ENCODE results near the gene SIN3B. TPM values are rescaled to one million over a fixed set of nuclear protein-coding genes. Genes with fewer than 3 reads are reported as not detected.
A peak's percentile ranks its signal among the peaks of the same experiment; 100 is the strongest.

The SIN3B gene
- total and polyA plus RNA-seq, 9 of the 15 experiments (the other 6 are each of a cell fraction or from before 2014, with no cell fraction given): 0.51 to 34.2 (median 14.3) TPM

- TF ChIP-seq MAZ (CRISPR knock-in tag; conservative IDR thresholded peaks at IDR 0.05 in 1 of 2, IDR thresholded peaks at IDR 0.05 in 1 of 2): no peak
- no peak for TF ChIP-seq ZNF175 (CRISPR knock-in tag; IDR thresholded peaks at IDR 0.05; ENCODE audit: low read depth)
- TF ChIP-seq FOXK1 (CRISPR knock-in tag; IDR thresholded peaks at IDR 0.05; ENCODE audit: borderline replicate concordance): no peak
- no peak for TF ChIP-seq FOS (IDR thresholded peaks at IDR 0.05; ENCODE audit: extremely low read depth, insufficient read length)
- no peak for TF ChIP-seq CREM (IDR thresholded peaks at IDR 0.05; ENCODE audit: low read depth)
- TF ChIP-seq SRSF1 (IDR thresholded peaks at IDR 0.05; ENCODE audit: low read depth, low read length): no peak
- TF ChIP-seq ADNP (tag; IDR thresholded peaks at IDR 0.05): 0 out of 2 replicates have a peak, but pooled peaks have one; percentile 28
- TF ChIP-seq E2F3 (CRISPR knock-in tag; IDR thresholded peaks at IDR 0.05): no peak
These were observed 92.8 kb downstream of the SIN3B start (continued) for GRCh38 chr19:16921766-16922591.

GRCh38 chr19:16922592-16922934 is 93.4 kb downstream of the SIN3B start:
- ATAC-seq: no peak
- no peaks in the 10 kb centered on the region for H3K79me2 ChIP-seq (ENCODE audit: control insufficient read depth, insufficient read depth, low read length)
- H3K4me1 ChIP-seq (replicated peaks in 1 of 2; ENCODE audit: control insufficient read depth in 2 of 2, insufficient read depth in 2 of 2, low read length in 2 of 2): peaks cover 17 to 32% of the 10 kb centered on the region in 2 experiments; a peak in 4 of 5 replicates
- intact Hi-C loops (cut with micrococcal nuclease) (no loop called here), in situ Hi-C loops (cut with MboI) (no loop called here)
- H3K9ac ChIP-seq (ENCODE audit: insufficient read depth in 1 of 2, low read depth in 2 of 2, low read length in 2 of 2): no peak overlapping the region; a peak in 1 of 4 replicates
- H4K20me1 ChIP-seq (replicated peaks; ENCODE audit: control insufficient read depth, insufficient read depth, low read length): no peaks in the 10 kb centered on the region
- DNase-seq (ENCODE audit: extremely low read depth in 1 of 4, low spot score in 3 of 4): peak in 1 of 4 experiments; percentile 25
- no peak overlapping the region for H3K4me2 ChIP-seq (ENCODE audit: insufficient read depth, low read length)
- H3K27me3 ChIP-seq (ENCODE audit: control insufficient read depth in 2 of 2, insufficient read depth in 2 of 2, low read length in 2 of 2): peaks cover 0 to 1% of the 10 kb centered on the region in 2 experiments; a peak in 1 of 5 replicates
- POLR2A ChIA-PET: interaction anchor here (0.6 to 1.1 kb wide), 2 partner anchors 149 to 690 kb away, joined by 3 read pairs; no protein-coding TSS in a partner anchor
- H3K4me3 ChIP-seq: no peak overlapping the region
- H3K9me3 ChIP-seq (replicated peaks; ENCODE audit: control insufficient read depth, insufficient read depth, low read depth, low read length): 0 out of 2 replicates have a peak, but pooled peaks cover 4% of the 10 kb centered on the region
- CTCF ChIA-PET (ENCODE audit: low intra/inter-chr PET ratio): no interaction called here
- H3K27ac ChIP-seq (ENCODE audit: extremely low read depth, low read depth, low read length): no peak overlapping the region
- H3K9me1 ChIP-seq (ENCODE audit: control insufficient read depth, insufficient read depth, low read length): no peaks in the 10 kb centered on the region
- BruUV-seq (replicated peaks): no TSS peak
- H2AFZ ChIP-seq (ENCODE audit: low read depth, low read length): peak overlapping the region; percentile 84
- peak; percentile 68 for FAIRE-seq
- WGBS (ENCODE audit: insufficient coverage, low coverage, missing lambda C conversion rate): 27% methylated on average over 1 of the region's 1 CpG
- H3K36me3 ChIP-seq (ENCODE audit: control insufficient read depth, insufficient read depth, low read length): no peaks in the 10 kb centered on the region
- TF ChIP-seq POLR3G (IDR thresholded peaks at IDR 0.05; ENCODE audit: extremely low read depth, insufficient read length, insufficient replicate concordance): no peak
- TF ChIP-seq PTBP1 (IDR thresholded peaks at IDR 0.05; ENCODE audit: low read depth, low read length): peak; percentile 99
- no peak for TF ChIP-seq TGIF2 (CRISPR knock-in tag; IDR thresholded peaks at IDR 0.05)
- TF ChIP-seq MEIS2 (IDR thresholded peaks at IDR 0.05; ENCODE audit: partially characterized antibody): peak; percentile 21
- TF ChIP-seq SNAPC5 (CRISPR knock-in tag; IDR thresholded peaks at IDR 0.05): no peak
- no peak for TF ChIP-seq GTF2E2 (tag; IDR thresholded peaks at IDR 0.05)
- 0 out of 4 replicates have a peak, but pooled peaks of 1 of the 2 experiments have one; percentile 21 for TF ChIP-seq FOXA3 (CRISPR knock-in tag; conservative IDR thresholded peaks at IDR 0.05 in 1 of 2, IDR thresholded peaks at IDR 0.05 in 1 of 2)
- 0 out of 4 replicates have a peak, but pooled peaks of 1 of the 2 experiments have one; percentile 4 for TF ChIP-seq ZMIZ1 (IDR thresholded peaks at IDR 0.05; ENCODE audit: low read depth in 2 of 2, low read length in 2 of 2)
